NCI-H1048 (cell line): ENCODE results near the gene CNBP.

Experiments used
- DNase-seq: peaks from one replicate; lab custom pipeline; 2025; lab: John Stamatoyannopoulos, UW

The CNBP gene

DNA sequence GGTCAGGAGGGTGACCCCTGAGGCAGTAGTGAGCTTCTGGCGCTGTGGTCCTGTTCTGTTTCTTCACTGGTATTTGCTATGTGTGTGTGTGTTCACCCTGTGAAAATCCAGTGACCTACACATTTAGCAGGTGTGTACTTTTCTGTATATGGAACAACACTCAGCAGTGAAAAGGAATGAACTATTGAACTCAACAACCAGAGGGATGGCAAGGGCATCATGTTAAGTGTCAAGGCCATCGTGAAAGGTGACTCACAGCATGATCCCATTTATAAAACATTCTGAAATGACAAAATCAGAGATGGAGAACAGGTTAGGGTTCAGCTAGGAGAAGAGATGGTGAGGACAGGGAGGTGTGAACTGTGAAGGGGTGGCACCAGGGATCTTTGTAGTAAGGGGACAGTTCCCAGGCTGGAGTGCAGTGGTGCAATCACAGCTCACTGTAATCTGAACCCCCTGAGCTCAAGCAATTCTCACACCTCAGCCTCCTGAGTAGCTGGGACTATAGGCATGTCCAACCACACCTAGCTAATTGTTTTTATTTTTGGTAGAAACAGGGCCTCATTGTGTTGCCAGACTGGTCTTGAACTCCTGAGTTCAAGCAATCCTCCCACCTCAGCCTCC lies 52.1 kb downstream of the CNBP start:
- DNase-seq = no peak

- no peak for DNase-seq
Measured at GRCh38 chr3:129130291-129130813, 53.3 kb downstream of the CNBP start.

DNA sequence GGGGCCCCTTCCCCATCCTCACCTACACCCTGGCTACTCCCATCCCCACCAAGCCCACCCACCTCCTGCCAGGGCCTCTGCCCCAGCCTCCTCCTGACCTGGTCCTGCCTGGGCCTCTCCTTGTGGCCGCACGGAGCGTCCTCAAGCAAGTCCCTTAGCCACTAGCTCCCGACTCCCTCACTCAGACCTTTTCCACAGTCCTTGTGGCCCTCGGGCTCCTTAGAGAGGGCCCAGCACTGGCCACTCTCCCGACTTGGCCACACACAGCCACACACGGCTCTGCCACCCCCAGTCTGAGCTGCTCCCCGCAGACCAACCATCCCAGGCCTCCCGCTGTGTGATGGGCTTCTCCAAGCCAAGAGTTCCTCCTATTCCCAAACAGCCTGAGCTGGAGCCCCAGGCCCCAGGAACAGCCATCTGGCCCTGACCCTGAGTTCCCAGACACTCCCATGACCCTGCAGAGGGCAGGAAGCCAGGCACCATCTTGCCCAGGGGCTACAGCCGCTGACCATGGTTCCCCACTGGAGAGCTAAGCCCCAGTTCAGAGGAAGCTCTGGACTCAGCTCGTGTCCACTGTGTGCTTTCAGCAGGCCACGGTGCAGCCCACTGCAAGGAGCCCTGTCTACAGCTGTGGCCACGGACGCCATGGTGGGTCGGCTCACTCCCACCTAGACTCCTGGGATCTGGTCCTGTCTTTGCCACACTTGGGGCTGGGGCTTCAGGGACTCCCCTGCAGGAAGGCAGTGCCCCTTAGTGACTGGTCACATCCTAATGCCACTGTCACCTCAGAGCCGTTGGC lies 55.1 kb downstream of the CNBP start:
- DNase-seq = no peak

DNA sequence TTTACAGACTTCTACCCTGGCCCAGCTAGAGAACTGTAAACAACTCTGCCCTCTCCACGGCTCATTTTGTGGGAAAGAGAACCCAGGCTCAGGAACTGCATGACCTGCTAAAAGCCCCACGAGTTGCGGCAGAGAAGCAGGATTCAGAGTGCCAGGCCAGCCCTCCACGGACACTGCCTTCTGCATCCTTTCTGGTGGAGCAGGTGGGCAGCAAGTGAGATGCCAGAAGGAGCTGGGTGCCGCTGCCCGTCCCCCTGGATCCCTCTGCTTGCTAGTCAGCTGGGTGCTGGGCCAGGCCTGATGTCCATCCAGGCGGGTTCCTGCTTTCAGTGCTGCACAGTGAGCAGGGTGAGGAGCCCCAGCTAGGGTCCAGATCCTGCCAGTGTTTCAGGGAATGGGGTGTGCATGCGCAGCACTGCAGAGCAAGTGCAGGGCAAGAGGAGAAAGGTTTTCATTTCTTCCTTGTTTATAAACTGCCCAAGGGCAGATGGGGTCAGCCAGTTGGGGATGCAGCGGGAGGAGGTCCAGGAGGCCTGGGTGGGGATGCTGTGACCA lies 56.9 kb downstream of the CNBP start:
- DNase-seq = no peak

DNA sequence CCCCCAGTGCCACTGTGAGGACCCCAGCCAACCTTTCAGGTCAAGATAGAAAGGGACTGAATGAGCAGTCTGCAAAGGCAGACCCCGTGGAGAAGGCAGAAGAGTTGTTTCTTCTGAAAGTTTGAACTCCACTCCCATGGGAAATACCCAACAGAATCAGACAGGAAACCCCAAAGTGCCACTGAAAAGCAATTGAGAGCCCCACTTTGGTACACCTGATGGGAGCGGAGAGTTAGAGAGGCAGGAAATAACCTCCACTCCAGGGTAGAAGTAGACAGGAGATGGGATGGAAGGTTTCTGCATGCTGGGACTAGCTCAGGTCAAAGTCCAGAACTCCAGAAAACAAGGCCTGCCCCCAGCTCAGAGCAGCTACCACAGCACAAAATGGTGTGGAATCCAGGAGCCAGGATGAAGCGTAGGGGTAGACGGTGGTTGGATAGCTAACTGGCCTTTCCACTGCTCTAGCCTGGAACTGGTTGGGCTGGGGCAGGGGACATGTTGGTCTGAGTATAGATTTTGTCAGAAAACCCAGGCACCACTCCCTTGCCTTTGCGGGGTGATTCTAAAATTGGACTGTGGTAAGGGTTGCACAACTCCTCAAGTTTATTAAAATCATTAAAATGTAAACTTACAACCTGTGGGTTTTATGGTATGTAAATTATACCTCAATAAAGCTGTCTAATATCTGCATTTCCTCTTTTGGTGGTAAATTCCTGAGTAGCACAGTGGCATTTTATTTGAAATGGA lies 60.2 kb downstream of the CNBP start:
- DNase-seq = no peak

DNA sequence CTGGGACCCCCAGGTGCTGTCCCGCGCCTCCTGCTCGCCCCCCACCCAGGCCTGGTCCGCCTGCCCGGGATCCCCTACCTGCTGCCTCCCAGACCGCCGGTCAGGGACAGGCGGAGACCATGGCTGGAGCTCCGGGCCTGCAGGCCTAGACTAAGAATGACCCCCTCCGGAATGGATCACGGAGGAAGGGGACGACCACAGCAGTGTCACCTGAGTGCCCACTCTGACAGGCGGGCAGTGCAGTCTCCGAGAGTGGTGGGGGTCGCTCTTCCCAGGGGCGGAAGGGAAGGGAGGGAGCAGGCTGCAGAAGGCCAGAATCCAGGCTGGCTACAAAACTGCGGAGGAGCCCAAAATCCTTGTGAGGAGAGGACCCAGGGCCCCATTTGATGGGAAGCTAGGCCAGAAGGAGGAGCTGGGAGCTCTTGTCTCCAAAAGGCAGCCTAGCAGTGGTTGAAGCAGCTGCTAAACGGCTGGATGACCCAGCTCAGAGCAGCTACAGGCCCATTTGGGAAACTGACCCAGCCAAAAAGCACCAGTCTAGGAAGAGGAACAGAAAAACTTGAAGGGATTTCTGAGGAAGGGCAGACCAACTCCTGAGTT lies 61.2 kb downstream of the CNBP start:
- no peak for DNase-seq

DNA sequence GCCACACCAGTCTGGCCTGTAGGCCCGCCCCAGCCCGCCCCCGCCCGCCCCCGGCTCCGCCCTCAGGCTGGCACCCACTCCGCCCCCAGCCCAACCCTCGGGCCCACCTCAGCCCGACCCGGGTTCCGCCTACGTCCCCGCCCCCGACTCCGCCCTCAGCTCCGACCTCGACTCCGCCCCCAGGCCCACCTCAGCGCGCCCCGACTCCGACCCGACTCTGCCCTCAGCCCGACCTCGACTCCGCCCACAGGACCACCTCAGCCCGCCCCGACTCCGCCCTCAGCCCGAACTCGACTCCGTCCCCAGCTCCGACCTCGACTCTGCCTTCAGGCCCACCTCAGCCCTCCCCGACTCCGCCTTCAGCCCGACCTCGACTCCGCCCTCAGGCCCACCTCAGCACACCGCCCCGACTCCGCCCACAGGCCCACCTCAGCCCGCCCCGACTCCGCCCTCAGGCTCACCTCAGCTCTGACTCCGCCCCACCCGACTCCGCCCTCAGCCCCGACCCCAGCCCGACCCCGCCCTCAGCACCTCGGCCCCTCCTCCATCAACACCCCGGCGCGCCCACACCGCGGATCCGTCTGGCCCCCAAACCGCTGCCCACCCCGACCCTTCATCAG lies 61.8 kb downstream of the CNBP start, which contains the start of gene RAB43:
Gene RAB43, minus strand, starts transcription at position 13 of the 620 bp plus-strand sequence. CDS start 315 bp downstream, outside the sequence.
- peak; percentile 77 for DNase-seq

DNA sequence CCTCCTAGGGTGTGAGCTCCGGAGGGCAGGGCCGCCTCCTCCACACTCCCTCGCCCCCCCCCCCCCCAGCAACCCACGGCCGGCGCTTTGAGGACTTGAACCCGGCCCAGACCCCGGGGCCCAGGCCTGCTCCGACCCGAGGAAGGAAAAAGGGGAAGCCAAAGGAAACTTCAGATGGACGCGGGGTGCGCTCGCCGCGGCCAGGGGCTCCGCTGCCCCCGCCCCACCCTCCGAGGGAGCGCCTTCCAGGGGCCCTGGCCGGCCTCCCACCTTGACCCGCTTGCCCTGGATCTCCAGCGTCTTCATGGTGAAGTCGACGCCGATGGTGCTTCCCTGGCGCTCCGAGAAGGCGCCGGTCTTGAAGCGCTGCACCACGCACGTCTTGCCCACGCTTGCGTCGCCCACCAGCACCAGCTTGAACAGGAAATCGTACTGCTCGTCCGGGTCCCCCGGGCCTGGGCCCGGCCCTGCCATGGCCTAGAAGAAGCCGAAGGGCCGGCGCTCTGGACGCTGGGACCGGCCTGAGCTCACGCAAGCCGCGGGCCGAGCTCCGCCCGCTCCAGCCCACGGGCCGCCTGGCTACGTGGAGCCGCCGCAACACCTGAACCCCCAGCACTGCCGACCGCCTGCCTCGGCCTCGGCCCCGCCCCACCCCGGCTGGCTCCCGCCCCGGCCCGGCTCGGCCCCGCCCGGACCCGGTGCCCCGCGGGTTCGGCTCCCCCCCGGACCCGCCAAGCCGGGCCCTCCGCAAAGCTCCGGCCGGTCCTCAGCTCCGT lies 62.5 kb downstream of the CNBP start:
- DNase-seq = no peak

DNA sequence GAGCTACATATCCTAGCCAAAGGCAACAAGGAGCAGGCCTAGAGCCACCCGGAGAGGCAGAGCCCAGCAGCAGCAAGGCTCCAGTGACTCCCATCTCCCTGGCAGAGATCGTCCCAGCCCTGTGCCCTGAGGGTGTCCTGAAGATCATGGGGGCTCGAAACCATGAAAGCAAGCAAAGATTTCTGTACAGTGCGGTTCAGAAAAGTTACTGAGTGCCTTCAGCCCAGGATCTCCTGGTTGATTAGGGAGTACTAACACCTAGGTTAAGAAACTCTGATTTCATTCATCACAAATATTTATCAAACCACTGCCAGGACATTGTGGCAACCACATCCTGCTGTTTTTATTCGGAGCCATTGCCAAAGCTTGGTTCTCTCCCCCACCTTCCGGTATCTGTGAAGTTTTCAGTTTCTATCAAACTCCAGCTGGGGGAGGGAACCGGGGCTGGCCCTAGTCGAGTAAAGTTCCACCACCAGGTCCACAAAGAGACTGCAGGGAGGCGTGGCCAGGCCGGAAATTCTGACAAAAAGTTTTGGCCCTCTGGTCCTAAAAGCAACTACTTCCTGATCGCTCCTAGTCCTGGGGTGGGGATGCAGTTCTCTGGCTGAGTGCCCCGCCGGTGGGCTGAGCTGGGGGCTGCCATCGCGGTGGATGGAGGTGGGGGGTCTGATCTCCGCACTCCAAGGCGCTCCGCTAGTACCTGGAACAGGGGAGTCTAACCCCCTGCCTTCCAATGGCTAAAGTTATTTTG lies 63.3 kb downstream of the CNBP start:
- no peak for DNase-seq

DNA sequence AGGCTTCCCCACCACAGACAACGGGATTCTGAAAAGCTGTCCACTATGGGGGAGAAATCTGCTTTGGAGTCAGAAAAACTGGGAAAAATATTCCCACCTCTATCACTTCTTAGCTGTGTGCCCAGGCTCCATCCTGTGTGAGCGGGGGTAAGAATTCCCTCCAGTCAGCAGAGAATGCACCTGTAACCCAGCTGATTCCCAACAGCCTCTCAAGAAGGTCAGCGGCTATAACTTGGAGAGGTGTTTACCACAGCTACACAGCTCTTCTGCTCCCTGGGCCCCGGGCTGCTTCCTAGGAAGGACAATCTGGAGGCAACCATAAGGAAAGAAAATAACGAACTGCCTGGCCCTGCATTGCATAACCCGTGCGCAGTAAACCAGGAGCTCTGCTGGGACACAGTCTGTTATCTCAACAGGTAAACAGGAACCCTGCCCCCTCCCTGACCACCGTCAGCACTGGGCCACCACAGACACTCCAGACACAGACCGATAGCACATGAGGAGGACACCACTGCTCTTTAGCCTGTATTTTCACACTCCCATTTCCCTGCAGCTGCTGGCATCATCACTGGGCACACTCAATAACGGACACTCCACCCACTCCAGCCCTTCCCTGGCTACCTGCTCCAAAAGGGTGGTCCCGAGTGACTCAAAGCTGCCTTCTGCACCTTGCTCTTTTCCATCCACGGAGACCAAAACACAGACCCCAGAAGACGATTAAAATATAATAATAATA lies 64.2 kb downstream of the CNBP start:
- DNase-seq = no peak

- no peak for DNase-seq
Measured at GRCh38 chr3:129118745-129119144, 65.0 kb downstream of the CNBP start.
